Choroid plexus epithelial cell (primary cell): ENCODE results near the gene A1BG.

ENCODE experiments used
- DNase-seq: peaks from one replicate; pipeline ENCODE4 v3.0.0-alpha.2; 2010; ENCODE audit warnings: low read depth
- H3K4me3 ChIP-seq: 2 replicates; pipeline ENCODE4 v1.5.1; 2011; ENCODE audit warnings: low read depth, mild to moderate bottlenecking, control low read depth, low read length, moderate library complexity
- CTCF ChIP-seq: conservative IDR thresholded peaks from 2 replicates; pipeline ENCODE4 v1.5.1; 2011; ENCODE audit warnings: low read depth, mild to moderate bottlenecking, control low read depth, inconsistent platforms, low read length, moderate library complexity

The A1BG gene

GRCh38 chr19:58394821-58395219, 41.5 kb upstream of the A1BG start:
- H3K4me3 ChIP-seq: no peak overlapping the region
- DNase-seq: no peak
- no peak for TF ChIP-seq CTCF

GRCh38 chr19:58393725-58394033, 40.4 kb upstream of the A1BG start:
- DNase-seq: no peak
- H3K4me3 ChIP-seq: no peak overlapping the region
- no peak for TF ChIP-seq CTCF

- no peak overlapping the region for H3K4me3 ChIP-seq
- no peak for TF ChIP-seq CTCF
- DNase-seq: no peak
Observed at GRCh38 chr19:58392945-58393724, 39.8 kb upstream of the A1BG start.

- DNase-seq: no peak
- TF ChIP-seq CTCF: no peak
- H3K4me3 ChIP-seq: peak overlapping the region; percentile 82
Observed at GRCh38 chr19:58388175-58388526, 34.9 kb upstream of the A1BG start.

GRCh38 chr19:58387338-58388174, 34.3 kb upstream of the A1BG start:
- peak; percentile 33 for DNase-seq
- H3K4me3 ChIP-seq: peak overlapping the region; percentile 82
- TF ChIP-seq CTCF: no peak

- H3K4me3 ChIP-seq: peak within 1 kb of the TSS; percentile 82
- TF ChIP-seq CTCF: no peak
- DNase-seq: peak; percentile 99
Observed at GRCh38 chr19:58386576-58387337, 33.5 kb upstream of the A1BG start, which contains the start of gene RPS5. Gene RPS5, plus strand, starts transcription at chr19:58387269. Its CDS starts 869 bp downstream, at chr19:58388138.
